ENCODE data around the gene HNRNPA1L2.
"Not testable (repeated sequence)": the region's sequence is repeated elsewhere in the genome, so short reads cannot be mapped to it uniquely, and the experiment has no call there.

HNRNPA1L2 gene

DNA sequence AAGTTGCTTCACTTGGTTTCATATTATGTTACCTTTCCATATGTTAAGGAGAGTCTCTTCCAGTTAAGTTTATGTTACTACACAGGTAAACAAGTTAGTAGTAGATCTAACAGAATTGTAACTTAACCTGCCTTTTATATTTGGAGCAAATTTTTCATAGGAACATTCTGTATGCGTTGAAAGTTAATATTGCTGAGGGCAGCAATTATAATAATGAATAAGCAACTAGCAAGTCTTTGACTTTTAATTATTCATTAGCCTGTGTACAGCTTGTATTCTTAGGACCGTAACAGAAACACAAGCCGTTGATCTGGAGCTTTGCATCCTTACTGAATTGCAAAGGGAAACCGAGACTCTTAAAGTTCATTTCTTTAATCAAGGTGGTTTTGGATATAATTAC lies 22.0 kb downstream of the HNRNPA1L2 start:
- TF ChIP-seq, protein P1, sequence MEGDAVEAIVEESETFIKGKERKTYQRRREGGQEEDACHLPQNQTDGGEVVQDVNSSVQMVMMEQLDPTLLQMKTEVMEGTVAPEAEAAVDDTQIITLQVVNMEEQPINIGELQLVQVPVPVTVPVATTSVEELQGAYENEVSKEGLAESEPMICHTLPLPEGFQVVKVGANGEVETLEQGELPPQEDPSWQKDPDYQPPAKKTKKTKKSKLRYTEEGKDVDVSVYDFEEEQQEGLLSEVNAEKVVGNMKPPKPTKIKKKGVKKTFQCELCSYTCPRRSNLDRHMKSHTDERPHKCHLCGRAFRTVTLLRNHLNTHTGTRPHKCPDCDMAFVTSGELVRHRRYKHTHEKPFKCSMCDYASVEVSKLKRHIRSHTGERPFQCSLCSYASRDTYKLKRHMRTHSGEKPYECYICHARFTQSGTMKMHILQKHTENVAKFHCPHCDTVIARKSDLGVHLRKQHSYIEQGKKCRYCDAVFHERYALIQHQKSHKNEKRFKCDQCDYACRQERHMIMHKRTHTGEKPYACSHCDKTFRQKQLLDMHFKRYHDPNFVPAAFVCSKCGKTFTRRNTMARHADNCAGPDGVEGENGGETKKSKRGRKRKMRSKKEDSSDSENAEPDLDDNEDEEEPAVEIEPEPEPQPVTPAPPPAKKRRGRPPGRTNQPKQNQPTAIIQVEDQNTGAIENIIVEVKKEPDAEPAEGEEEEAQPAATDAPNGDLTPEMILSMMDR (conservative IDR thresholded peaks at IDR 0.05; ENCODE audit: low read depth, low read length): no peak
- no peak overlapping the region for H3K4me3 ChIP-seq (ENCODE audit: low read length)
- DNase-seq (ENCODE audit: low read depth): no peak

DNA sequence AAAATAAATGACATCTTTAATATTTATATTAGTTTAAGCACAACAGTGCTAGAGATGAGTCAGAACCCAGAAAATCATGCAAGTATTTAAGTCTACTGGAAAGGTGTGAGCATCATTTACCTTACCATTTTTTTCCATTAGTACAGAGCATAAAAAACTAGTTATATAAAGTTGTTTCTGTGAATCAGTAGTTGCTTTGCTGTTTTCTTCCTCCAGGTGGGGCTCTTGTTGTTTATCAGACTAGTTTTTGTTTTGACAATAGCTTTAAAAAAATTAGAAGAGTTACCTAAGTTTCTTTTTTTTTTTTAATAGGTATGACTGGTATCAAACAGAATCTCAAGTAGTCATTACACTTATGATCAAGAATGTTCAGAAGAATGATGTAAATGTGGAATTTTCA lies 23.1 kb downstream of the HNRNPA1L2 start:
- no peak for DNase-seq (ENCODE audit: low read depth)
- TF ChIP-seq, protein P1 (conservative IDR thresholded peaks at IDR 0.05; ENCODE audit: low read depth, low read length): peak; percentile 63
- H3K4me3 ChIP-seq (ENCODE audit: low read length): no peak overlapping the region

DNA sequence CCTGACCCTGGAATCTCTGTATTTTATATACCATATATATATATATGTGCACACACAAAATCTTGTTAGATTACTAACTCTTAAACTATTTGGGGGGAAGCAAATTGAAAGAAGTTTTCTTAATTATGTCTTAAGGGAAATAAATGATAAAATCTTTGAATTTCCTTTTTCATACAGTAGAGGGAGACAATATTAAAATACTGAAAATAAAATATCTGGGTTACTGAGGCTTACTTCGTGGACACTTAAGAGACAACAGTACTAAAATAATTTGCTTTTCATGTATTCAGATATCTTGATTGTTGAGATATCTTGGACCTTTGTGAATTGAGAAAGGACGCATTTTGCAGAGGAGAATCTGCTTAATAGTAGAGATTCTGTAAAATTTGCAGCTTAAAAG lies 27.4 kb downstream of the HNRNPA1L2 start:
- TF ChIP-seq, protein P1 (conservative IDR thresholded peaks at IDR 0.05; ENCODE audit: low read depth, low read length): no peak
- no peak overlapping the region for H3K4me3 ChIP-seq (ENCODE audit: low read length)
- DNase-seq (ENCODE audit: low read depth): no peak

DNA sequence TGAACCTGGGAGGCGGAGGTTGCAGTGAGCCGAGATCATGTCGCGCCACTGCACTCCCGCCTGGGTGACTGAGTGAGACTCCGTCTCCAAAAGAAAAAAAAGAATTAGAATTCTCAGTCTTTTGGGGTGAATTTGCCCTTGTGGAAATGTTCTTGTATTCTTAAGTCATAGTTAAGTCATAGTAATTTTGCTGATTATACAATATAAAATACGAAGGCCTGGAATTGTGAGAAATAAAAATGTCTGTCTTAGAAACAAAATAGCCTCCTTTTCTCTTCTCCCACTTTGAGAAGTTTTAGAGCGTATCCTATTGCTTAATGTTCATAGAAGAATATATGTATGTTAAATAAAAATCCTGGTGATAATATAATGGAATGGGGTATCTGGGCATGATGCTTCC lies 28.5 kb downstream of the HNRNPA1L2 start:
- TF ChIP-seq, protein P1 (conservative IDR thresholded peaks at IDR 0.05; ENCODE audit: low read depth, low read length): no peak
- DNase-seq (ENCODE audit: low read depth): no peak
- no peak overlapping the region for H3K4me3 ChIP-seq (ENCODE audit: low read length)

DNA sequence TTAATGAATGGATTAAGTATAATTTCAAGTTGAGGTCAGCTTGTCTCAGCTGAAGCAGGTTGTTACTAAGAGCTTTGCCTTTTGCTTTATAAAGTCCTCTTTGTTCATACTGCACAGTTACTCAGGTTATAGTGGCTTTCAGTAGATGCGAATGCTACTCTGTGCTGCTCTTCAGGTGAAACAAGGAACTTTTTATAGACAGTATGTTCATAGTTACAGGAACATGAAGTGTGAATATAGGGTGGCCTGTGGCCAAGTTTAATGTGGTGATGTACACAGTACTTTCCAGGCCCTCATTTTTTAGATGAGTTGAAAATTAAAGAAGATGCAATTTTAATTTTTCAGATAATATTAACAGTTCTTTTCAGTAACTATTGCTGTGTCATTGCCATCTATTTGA lies 31.2 kb downstream of the HNRNPA1L2 start:
- TF ChIP-seq, protein P1 (conservative IDR thresholded peaks at IDR 0.05; ENCODE audit: low read depth, low read length): no peak
- no peak for DNase-seq (ENCODE audit: low read depth)
- H3K4me3 ChIP-seq (ENCODE audit: low read length): no peak overlapping the region

DNA sequence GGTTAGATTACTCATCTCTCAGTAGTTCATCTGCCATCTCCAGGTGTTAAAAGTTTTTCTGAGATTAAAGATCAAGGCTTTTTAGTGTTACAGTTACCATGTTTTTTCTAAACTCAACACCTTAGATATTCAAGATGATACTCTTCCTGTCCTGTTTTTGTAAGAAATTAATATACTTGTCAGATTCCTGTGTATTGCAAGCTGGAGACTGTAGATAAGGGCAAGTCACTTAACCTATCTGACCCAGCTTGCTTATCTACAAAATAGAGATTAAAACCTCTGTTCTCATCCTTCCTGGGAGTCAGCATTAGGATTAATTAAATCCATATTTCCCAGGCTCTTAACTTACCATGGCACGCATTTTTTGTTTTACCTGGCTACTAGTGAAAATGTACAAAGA lies 35.6 kb downstream of the HNRNPA1L2 start:
- H3K4me3 ChIP-seq (ENCODE audit: low read length): no peak overlapping the region
- TF ChIP-seq, protein P1 (conservative IDR thresholded peaks at IDR 0.05; ENCODE audit: low read depth, low read length): no peak
- DNase-seq (ENCODE audit: low read depth): no peak

DNA sequence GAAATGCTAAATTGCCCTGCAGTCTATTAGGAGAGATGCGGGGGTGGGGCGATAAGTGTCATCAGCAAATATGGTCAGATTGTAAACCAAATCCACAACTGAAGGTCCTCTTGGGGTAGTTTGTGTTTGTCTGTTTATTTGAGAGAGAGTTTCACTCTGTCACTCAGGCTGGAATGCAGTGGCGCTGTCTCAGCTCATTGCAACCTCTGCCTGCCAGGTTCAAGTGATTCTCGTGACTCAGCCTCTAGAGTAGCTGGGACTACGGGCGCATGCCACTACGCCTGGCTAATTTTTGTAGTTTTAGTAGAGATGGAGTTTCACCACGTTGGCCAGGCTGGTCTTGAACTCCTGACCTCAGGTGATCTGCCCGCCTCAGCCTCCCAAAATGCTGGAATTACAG lies 43.6 kb downstream of the HNRNPA1L2 start:
- not testable (repeated sequence) for DNase-seq (ENCODE audit: low read depth); H3K4me3 ChIP-seq (ENCODE audit: low read length)

DNA sequence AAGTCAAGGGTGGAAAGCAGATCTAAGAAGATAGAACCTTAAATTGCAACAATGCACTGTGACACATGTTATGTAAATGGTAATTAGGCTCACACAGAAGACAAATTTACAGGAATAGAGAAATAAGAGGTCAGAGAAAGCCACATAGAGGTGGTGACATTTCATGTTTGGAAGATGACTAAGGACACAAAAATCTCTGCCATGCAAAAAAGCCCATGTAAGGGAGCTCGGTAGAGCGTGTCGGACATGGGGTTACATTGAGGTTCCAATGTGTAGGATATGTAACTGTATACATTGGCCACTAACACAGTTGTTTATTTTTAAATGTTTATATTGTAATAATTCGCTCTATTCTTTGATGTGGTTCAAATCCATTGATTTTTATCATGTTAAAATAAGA lies 44.1 kb downstream of the HNRNPA1L2 start:
- no peak overlapping the region for H3K4me3 ChIP-seq (ENCODE audit: low read length)
- no peak for DNase-seq (ENCODE audit: low read depth)
- TF ChIP-seq, protein P1 (conservative IDR thresholded peaks at IDR 0.05; ENCODE audit: low read depth, low read length): no peak

All from retinal pigment epithelial cell (primary cell).